Kidney (tissue), 14 donors: ENCODE measurements around the gene ARMH3. TPM values are rescaled to one million over a fixed set of nuclear protein-coding genes. Genes with fewer than 3 reads are reported as not detected.
A peak's percentile ranks its signal among the peaks of the same experiment; 100 is the strongest.
"Not testable (repeated sequence)": the region's sequence is repeated elsewhere in the genome, so short reads cannot be mapped to it uniquely, and the experiment has no call there.

Source experiments
- DNase-seq, 5 donors: peaks; one replicate each; pipeline ENCODE4 v3.0.0-alpha.2; 2013 to 2020
- FAIRE-seq: peaks from 2 replicates; lab custom pipeline; 2012; peaks lifted over from hg19 to GRCh38; lab: Jason Lieb, UNC
- H3K27ac ChIP-seq, 2 donors: one replicate each; pipeline ENCODE4 v1.7.0; 2013; ENCODE audit warnings: low read depth in 2 of 2, low read length in 2 of 2, inconsistent platforms in 1 of 2
- H3K27me3 ChIP-seq: one replicate; pipeline ENCODE4 v1.7.1; 2013; ENCODE audit warnings: low read length, inconsistent platforms; ENCODE audit not compliant: control insufficient read depth, insufficient read depth
- H3K36me3 ChIP-seq, 3 donors: one replicate each; pipeline versions ENCODE4 v1.7.0 to v1.7.1; 2013; ENCODE audit warnings: low read length in 3 of 3, control low read depth in 1 of 3, inconsistent platforms in 1 of 3; ENCODE audit not compliant: insufficient read depth in 3 of 3, control insufficient read depth in 2 of 3
- H3K4me1 ChIP-seq, 3 donors: one replicate each; pipeline versions ENCODE4 v1.7.0 to v1.7.1; 2013; ENCODE audit warnings: low read length in 3 of 3, inconsistent platforms in 1 of 3, low read depth in 1 of 3; ENCODE audit not compliant: control insufficient read depth in 2 of 3, insufficient read depth in 2 of 3
- H3K4me3 ChIP-seq, 3 donors: one replicate each; pipeline versions ENCODE4 v1.7.0 to v1.8.1; 2013; ENCODE audit warnings: low read length in 3 of 3, control low read depth in 1 of 3, inconsistent platforms in 1 of 3
- H3K9ac ChIP-seq, 3 donors: one replicate each; pipeline versions ENCODE4 v1.7.0 to v1.7.1; 2013; ENCODE audit warnings: low read length in 3 of 3, control low read depth in 1 of 3, inconsistent platforms in 1 of 3
- H3K9me3 ChIP-seq, 3 donors: one replicate each; pipeline versions ENCODE4 v1.7.0 to v1.7.1; 2013; ENCODE audit warnings: low read length in 3 of 3, control low read depth in 1 of 3, inconsistent platforms in 1 of 3; ENCODE audit not compliant: control insufficient read depth in 2 of 3, insufficient read depth in 1 of 3
- intact Hi-C: fragments of 100-400 bp; cut with DNase I; formaldehyde crosslinking; loops from one replicate; pipeline ENCODE4 v1.11.1; 2022
- polyA plus RNA-seq: library from polyadenylated mRNA; stranded (reverse); fragments of 350-450 nt; fragmentation: Illumina TruSeq; extraction: RNeasy Lipid Tissue Mini Kit (QIAGEN cat#74804); gene quantifications from one replicate; pipeline ENCODE4 v1.2.3, GENCODE V29; 2014; ENCODE audit warnings: low read depth, low replicate concordance; ENCODE audit not compliant: insufficient read depth
- total RNA-seq: library from RNA; stranded (reverse); fragmentation: NEBNext Ultra II Directional; extraction: Animal tissue kit (Norgen Biotek cat#: 25700); gene quantifications from one replicate; pipeline ENCODE4 v1.2.1, GENCODE V29; 2021
- TF ChIP-seq, protein P1 (sequence below): IDR thresholded peaks from 3 replicates; pipeline ENCODE4 v1.5.1; 2012; ENCODE audit warnings: mild to moderate bottlenecking, moderate library complexity, borderline replicate concordance; ENCODE audit not compliant: insufficient read depth; ENCODE audit errors: extremely low read depth
- donor health status: control.
- donor health status: control.
- donor health status: control.
- donor health status: control.
- donor health status: control.
- donor health status: DM: yes; HTN: yes; CAD: no.
- donor health status: Normal renal cell carcinoma (clear cell type).

Gene ARMH3
- total and polyA plus RNA-seq, 2 donors from 2014 or later = 14.0 to 26.1 TPM

DNA sequence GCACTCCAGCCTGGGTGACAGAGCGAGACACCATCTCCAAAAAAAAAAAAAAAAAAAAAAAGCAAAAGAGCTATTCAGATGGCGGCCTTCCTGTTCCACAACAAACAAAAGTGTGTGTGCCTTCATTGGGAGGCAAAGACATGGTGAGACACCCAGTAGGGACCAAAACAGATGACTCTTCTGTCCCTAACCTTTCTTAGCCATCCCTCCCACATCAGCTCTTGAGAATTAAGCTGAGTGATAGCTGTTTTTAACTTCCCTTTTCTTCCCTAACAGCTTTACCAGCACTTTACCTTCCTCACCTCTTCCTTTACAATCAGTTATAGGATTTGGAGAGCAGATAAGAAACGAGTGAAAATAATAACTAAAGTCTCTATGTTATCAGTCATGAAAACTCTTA is 48.2 kb downstream of the ARMH3 start:
- FAIRE-seq = no peak
- H3K36me3 ChIP-seq = peaks cover 3 to 22% (median 20%) of the 10 kb centered on the region in 3 donors
- intact Hi-C loops = no loop called here
- no peak overlapping the region for H3K27ac ChIP-seq
- TF ChIP-seq, protein P1, sequence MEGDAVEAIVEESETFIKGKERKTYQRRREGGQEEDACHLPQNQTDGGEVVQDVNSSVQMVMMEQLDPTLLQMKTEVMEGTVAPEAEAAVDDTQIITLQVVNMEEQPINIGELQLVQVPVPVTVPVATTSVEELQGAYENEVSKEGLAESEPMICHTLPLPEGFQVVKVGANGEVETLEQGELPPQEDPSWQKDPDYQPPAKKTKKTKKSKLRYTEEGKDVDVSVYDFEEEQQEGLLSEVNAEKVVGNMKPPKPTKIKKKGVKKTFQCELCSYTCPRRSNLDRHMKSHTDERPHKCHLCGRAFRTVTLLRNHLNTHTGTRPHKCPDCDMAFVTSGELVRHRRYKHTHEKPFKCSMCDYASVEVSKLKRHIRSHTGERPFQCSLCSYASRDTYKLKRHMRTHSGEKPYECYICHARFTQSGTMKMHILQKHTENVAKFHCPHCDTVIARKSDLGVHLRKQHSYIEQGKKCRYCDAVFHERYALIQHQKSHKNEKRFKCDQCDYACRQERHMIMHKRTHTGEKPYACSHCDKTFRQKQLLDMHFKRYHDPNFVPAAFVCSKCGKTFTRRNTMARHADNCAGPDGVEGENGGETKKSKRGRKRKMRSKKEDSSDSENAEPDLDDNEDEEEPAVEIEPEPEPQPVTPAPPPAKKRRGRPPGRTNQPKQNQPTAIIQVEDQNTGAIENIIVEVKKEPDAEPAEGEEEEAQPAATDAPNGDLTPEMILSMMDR = no peak
- H3K4me3 ChIP-seq = no peak overlapping the region
- no peak for DNase-seq
- H3K9me3 ChIP-seq = no peaks in the 10 kb centered on the region
- no peaks in the 10 kb centered on the region for H3K4me1 ChIP-seq
- no peaks in the 10 kb centered on the region for H3K27me3 ChIP-seq
- H3K9ac ChIP-seq = no peak overlapping the region

DNA sequence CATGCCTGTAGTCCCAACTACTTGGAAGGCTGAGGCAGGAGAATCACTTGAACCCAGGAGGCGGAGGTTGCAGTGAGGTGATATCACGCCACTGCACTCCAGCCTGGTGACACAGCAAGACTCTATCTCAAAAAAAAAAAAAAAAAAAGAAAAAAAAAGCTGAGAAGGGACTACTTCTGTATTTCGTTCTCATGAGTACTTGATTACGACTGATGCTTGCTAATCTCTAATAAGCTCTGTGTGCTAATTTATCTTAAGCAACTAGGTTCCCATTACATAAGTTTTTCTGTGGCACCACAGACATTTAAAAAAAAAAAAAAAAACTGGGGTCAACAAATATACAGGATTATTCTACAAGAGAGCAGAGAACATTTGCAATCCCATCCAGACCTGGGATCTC is 48.9 kb downstream of the ARMH3 start:
- DNase-seq, H3K4me1 ChIP-seq, H3K27me3 ChIP-seq, intact Hi-C loops, H3K27ac ChIP-seq, H3K9ac ChIP-seq, FAIRE-seq, H3K9me3 ChIP-seq, H3K4me3 ChIP-seq: not testable (repeated sequence)
- peaks cover 3 to 20% (median 19%) of the 10 kb centered on the region in 3 donors for H3K36me3 ChIP-seq

DNA sequence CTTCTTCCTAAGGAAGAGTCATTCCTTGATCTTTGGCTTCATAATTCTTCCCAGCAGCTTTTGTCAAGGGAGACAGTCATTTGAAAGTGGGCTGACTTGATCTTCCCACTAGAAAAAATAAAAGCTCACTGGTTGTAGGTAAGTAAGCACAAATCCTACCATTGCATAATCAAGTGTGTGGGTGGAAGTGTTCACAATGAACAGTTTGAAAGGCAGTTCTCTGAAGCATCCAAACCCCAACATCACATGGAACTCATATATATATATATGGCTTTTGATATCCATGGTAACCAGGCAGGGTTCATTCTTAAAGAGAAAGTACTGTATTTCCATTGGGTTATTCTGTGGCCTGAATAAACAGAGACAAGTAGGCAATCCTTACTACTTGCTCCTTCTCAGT is 51.6 kb downstream of the ARMH3 start:
- H3K27me3 ChIP-seq = no peaks in the 10 kb centered on the region
- H3K27ac ChIP-seq = no peak overlapping the region
- no peak overlapping the region for H3K9ac ChIP-seq
- peaks cover 3 to 30% (median 17%) of the 10 kb centered on the region in 3 donors for H3K36me3 ChIP-seq
- intact Hi-C loops = no loop called here
- no peak for FAIRE-seq
- no peak for DNase-seq
- no peaks in the 10 kb centered on the region for H3K4me1 ChIP-seq
- TF ChIP-seq, protein P1 = no peak
- no peak overlapping the region for H3K4me3 ChIP-seq
- no peaks in the 10 kb centered on the region for H3K9me3 ChIP-seq

DNA sequence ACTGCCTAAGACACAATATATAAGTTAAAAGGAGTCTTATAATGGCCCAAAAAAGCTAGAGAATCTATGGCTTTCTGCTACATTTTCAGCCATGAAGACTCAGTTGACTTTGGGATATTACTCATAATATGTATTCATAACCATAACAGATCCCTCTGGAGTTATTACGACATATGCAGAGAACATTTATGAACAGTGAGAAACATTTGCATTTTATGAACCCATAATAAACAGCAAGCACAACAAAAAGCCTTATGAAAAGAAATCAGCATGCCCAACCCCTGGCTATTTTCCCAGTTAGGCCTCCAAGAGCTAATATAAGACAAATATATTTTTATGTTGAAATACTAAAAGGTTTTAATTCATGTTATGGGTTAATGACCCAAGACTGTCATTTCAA is 52.4 kb downstream of the ARMH3 start:
- Histone ChIP-seq H3K9ac (no peak overlapping the region), H3K36me3 (peaks cover 3 to 30% (median 17%) of the 10 kb centered on the region in 3 donors), H3K9me3 (no peaks in the 10 kb centered on the region), H3K27ac (no peak overlapping the region), H3K4me1 (no peaks in the 10 kb centered on the region), H3K4me3 (no peak overlapping the region), H3K27me3 (no peaks in the 10 kb centered on the region)
- intact Hi-C loops = no loop called here
- DNase-seq (peak in 1 of 5 donors; percentile 16), FAIRE-seq (no peak)
- TF ChIP-seq, protein P1 = no peak
